Glomerular visceral epithelial cell (primary cell): ENCODE measurements around the gene NUTM2B.
A peak's percentile ranks its signal among the peaks of the same experiment; 100 is the strongest.
"Not testable (repeated sequence)": the region's sequence is repeated elsewhere in the genome, so short reads cannot be mapped to it uniquely, and the experiment has no call there.

Experiments
- DNase-seq: peaks from one replicate; pipeline ENCODE4 v3.0.0-alpha.2; 2016; ENCODE audit errors: extremely low spot score

Gene NUTM2B

GRCh38 chr10:79702927-79703326, at the start of gene NUTM2B:
Gene NUTM2B (plus strand): TSS chr10:79703227. CDS start chr10:79703610, 383 bp downstream.
- DNase-seq: not testable (repeated sequence)

- not testable (repeated sequence) for DNase-seq
These were observed 39.7 kb upstream of the NUTM2B start for GRCh38 chr10:79663287-79663686.

GRCh38 chr10:79664686-79665085, 38.3 kb upstream of the NUTM2B start:
- DNase-seq: not testable (repeated sequence)

DNA sequence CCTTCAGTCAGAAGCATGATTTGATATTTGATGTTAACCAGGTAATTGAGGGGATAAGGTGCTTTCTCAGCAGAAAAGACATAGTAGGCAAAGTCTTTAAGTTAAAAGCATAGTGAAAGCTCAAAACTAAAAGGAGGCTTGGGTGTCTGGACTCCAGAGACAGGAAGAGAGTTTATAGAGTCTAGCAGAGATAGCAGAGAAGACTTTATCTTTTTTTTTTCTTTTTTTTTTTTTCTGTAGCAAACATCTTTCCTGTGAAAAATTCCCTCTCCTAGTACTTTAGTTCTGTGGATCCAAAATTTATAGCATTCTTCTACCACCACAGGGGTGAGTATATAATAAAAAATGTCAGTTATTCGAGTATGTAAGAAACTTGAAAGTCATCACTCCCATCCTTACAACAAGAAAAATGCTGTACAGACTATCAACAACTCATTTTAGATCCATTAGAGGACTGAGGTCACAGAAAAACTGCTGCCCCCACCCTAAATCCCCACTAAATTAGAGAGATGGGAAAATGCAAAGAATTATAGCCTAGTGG, 33.7 kb upstream of the NUTM2B start:
- DNase-seq: not testable (repeated sequence)

DNA sequence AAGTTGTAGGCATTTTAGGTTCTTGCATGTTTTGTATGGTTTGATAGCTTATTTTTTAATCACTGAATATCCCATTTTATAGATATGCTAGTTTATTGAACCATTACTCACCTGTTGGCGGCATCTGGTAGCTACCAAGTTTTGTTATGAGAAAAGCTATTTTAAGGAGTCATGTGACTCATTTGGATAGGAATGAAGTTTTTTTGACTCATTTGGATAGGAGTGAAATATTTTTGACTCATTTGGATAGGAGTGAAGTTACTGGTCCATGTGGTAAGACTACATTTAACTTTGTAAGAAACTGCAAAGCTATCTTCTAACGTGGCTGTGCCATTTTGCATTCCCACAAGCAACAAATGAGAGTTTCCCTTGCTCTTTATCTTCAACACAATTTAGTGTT, 28.1 kb upstream of the NUTM2B start:
- not testable (repeated sequence) for DNase-seq

DNA sequence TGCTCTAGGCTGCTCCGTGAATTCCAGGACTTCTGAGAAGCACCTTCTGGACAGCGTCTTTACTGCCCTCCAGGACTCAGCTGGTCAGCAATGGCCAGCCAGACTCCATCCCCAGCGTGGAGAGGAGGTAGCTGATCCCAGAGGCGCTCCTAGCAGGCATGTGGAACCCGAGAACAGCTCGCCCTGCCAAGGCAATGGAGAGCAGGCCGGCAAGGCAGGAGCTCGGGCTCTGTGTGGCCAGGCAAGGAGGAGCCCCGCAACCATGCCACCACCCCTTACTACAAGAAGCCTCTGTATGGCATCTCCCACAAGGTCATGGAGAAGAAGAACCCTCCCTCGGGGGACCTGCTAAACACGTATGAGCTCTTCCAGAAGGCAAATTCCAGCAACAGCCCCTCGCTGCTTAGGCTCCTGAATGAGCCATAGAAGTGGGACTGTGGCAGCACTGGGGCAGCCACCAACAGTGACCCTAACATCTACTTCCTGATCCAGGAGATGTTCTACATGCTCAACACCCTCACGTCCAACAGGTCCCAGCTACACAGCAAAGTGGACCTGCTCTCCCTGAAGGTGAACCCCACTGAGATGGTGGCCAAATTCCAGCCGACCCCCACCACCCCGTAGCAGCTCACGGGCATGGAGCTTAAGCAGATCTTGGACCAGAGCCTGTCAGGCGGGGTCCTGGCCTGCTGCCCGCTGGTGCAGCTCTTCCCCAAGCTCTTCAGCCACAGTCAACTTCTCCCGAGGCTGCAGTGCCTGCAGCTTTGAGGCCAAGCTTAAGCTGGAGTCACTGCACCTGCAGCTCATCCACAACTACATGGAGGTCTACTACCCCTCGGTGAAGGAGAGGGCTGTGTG, 19.8 kb upstream of the NUTM2B start:
- DNase-seq: not testable (repeated sequence)

GRCh38 chr10:79683884-79684720, 18.9 kb upstream of the NUTM2B start:
- not testable (repeated sequence) for DNase-seq

GRCh38 chr10:79685044-79685685, 17.9 kb upstream of the NUTM2B start:
- peak; percentile 70 for DNase-seq

DNA sequence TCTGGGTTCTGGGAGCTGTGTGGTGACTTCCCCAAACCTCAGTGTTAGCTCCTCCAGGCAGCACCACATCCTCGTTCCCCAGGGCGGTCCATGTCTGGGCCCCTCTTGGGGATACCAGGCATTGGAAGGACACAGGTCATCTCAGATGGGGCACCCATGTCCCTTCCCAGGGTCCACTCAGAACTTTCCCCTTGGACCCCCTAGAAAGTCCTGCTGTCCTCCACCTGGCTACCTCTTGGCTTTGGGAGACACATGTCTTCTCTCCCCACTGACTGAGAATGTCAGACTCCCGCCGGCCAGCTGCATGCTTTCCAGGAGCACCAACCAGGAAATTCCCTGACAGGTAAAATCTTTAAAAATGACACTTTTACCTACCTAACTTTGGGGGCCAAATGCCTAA, 16.4 kb upstream of the NUTM2B start:
- not testable (repeated sequence) for DNase-seq

- not testable (repeated sequence) for DNase-seq
These were observed 15.4 kb upstream of the NUTM2B start for GRCh38 chr10:79687406-79688150.

- not testable (repeated sequence) for DNase-seq
These were observed 14.2 kb upstream of the NUTM2B start for GRCh38 chr10:79688798-79689197.

- not testable (repeated sequence) for DNase-seq
These were observed 6.4 kb upstream of the NUTM2B start for GRCh38 chr10:79696596-79696995.

DNA sequence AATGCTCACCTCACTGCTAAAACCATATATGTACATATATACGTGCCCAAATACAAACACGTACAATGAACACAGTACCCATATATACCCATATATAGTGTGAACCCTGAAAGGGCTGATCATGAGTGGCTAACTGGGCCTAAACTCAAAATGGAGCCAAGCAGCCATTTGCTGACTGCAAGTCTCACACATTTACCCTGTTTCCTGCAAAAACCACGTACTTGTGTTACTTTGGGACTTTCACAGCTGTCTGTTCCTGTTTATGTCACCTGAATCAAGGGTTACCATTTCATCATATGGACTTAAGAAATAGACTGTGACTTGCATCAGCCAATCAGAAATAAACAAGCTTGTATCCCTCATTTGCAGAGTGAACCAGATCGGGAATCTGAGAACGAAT, 5.9 kb upstream of the NUTM2B start:
- DNase-seq: not testable (repeated sequence)

DNA sequence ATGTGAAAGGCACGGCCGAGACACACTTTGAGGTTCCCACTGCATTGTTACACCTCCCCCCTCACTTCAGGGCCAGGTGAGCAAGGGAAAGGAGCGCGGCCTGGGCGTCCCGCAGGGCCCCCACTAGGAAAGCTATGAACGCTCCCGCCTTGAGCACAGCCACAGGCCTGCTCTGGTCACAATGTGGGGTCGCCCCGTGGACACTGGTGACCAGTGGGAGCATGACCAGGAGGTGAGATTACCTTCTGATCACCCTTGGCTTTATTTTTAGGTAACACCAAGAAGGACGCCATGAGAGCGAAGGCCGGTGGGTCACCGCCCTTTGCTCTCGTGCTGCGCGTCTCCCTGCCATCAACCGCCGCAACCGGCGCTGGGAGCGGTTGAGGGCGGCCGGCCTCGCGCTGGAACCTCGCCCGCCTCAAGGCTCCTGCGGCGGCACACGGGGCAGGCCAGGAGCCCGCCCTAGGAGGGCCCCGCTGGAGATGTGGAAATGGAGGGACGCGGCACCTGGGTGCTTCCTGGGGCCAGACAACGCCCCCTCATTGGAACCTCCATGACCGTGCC, 2.6 kb upstream of the NUTM2B start:
- DNase-seq: not testable (repeated sequence)

DNA sequence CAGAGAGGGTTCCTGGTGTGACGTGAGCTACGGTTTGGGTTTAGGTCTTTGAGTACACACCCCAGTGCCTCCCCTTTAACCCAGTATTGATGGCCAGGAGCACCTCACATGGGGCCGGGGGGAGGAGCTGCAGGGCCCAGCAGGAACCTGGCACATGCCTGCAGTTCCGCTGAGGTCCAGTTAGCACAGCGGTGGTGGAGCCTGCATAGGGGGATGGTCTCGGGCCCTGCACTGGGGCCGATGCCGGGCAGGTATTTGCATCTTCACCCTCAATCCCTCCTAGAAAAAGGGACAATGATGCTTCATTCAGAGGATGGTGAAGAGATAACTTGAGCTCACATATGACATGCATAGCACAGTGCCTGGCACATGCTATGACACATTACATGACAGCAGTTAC, 4.0 kb downstream of the NUTM2B start:
- DNase-seq: not testable (repeated sequence)

DNA sequence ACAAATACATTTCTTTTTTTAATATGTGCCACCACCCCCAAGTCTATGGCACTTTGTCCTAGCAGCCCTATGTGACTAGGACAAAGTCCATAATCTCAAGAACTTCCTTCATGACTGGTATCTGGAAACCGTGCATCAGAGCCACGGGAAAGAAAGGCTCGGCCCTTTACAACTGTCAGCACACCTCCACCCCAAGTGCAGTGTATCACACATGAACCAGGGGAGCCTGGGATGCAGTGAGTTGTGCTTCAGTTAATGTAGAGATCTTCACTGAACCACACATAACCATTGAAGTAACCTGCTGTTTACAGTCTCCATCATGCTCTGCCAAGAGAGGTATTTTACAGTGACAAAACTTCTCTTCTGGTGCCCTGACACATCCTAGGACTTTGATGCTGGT, 11.9 kb downstream of the NUTM2B start:
- not testable (repeated sequence) for DNase-seq

DNA sequence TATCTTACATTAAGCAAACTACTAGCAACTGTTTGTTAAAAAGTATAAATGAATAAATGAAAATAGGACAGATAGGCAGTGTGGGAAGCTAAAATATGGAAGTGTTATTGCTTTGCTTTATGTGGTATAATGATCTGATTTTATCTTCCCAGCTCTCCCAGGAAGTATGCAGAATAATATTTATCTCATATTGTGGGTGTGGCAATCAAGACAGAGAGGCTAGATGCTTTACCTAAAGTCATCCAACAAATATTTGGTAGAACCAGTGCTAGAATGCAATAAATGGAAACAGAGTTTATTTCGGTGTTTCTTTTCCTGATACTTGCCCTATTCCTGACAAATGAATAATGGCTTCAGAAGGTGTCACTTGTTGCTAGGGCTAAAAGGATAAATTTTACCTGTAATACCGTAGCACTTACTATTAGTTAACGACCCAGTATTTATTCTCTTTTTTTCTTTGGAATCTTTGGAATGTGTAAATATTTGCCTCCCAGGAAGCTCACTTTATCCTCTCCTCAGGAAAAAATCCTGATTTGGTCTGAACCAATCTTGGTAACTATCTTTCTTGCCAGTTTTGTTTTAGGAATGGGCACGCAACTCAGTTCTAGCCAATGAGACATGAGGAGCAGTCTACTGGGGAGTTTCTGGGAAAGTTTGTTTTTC, 14.0 kb downstream of the NUTM2B start:
- DNase-seq: not testable (repeated sequence)

- not testable (repeated sequence) for DNase-seq
These were observed 17.0 kb downstream of the NUTM2B start for GRCh38 chr10:79720000-79720399.

GRCh38 chr10:79726620-79727019, 23.6 kb downstream of the NUTM2B start:
- DNase-seq: not testable (repeated sequence)

DNA sequence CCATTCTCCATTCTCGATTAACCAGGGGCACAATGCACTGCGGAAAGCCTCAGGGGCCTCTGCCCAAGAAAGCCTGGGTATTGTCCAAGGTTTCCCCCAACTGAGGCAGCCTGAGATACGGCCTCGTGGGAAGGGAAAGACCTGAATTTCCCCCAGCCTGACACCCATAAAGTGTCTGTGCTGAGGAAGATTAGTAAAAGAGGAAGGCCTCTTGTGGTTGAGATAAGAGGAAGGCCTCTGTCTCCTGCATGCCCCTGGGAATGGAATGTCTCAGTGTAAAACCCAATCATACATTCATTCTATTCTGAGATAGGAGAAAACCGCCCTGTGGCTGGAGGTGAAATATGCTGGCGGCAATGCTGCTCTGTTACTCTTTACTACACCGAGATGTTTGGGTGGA, 41.8 kb downstream of the NUTM2B start:
- DNase-seq: not testable (repeated sequence)
